Thymus (tissue), 14 donors: Measurements from ENCODE around the gene SLC6A13. TPM values are rescaled to one million over a fixed set of nuclear protein-coding genes. Genes with fewer than 3 reads are reported as not detected.
"Not testable (repeated sequence)": the region's sequence is repeated elsewhere in the genome, so short reads cannot be mapped to it uniquely, and the experiment has no call there.

Experiments
- DNase-seq, 9 donors: peaks; one replicate each; pipeline ENCODE4 v3.0.0-alpha.2; 2013; ENCODE audit warnings: low spot score in 9 of 9, low read depth in 6 of 9, missing footprints in 1 of 9
- H3K27ac ChIP-seq, 2 donors: one replicate each; pipeline ENCODE4 v1.5.1; 2013; ENCODE audit warnings: control low read depth in 1 of 2, low read depth in 1 of 2, low read length in 1 of 2, mild to moderate bottlenecking in 1 of 2, moderate library complexity in 1 of 2
- H3K27me3 ChIP-seq, 2 donors: one replicate each; pipeline ENCODE4 v1.5.1; 2013; ENCODE audit warnings: low read length in 1 of 2; ENCODE audit not compliant: control insufficient read depth in 2 of 2, insufficient read depth in 1 of 2
- H3K36me3 ChIP-seq, 2 donors: one replicate each; pipeline ENCODE4 v1.5.1; 2013; ENCODE audit warnings: low read length in 1 of 2, mild to moderate bottlenecking in 1 of 2, moderate library complexity in 1 of 2; ENCODE audit not compliant: control insufficient read depth in 2 of 2, insufficient read depth in 2 of 2
- H3K4me1 ChIP-seq, 2 donors: one replicate each; pipeline ENCODE4 v1.5.1; 2013; ENCODE audit warnings: low read length in 2 of 2; ENCODE audit not compliant: control insufficient read depth in 2 of 2, insufficient read depth in 2 of 2
- H3K4me3 ChIP-seq, 2 donors: one replicate each; pipeline ENCODE4 v1.5.1; 2013; ENCODE audit warnings: low read length in 2 of 2, control low read depth in 1 of 2, mild to moderate bottlenecking in 1 of 2
- H3K9me3 ChIP-seq, 2 donors: one replicate each; pipeline ENCODE4 v1.5.1; 2013; ENCODE audit warnings: low read length in 1 of 2, mild to moderate bottlenecking in 1 of 2; ENCODE audit not compliant: control insufficient read depth in 2 of 2, insufficient read depth in 1 of 2
- WGBS: extraction: QIAGEN DNeasy Blood & Tissue Kit; methylation state at CpG from one replicate; pipeline ENCODE4 v1.1.7; 2013; 5-methylcytosine and 5-hydroxymethylcytosine counted together
- long read RNA-seq, 10 donors: transcript quantifications; one replicate each; lab custom pipeline, GENCODE V29; 2026
- polyA plus RNA-seq: library from polyadenylated mRNA; stranded (reverse); fragments of 200-250 nt; gene quantifications from one replicate; pipeline ENCODE4 v1.2.3, GENCODE V29; 2013
- total RNA-seq: library from RNA; stranded (reverse); fragments of 120-200 nt; gene quantifications from one replicate; pipeline ENCODE4 v1.2.4, GENCODE V29; 2013
- donor health status: healthy.

Gene SLC6A13
- total RNA-seq (0.28 TPM), polyA plus RNA-seq (2.9 TPM)
- long read RNA-seq, donor 1: 0 reads
- long read RNA-seq, donor 2: 0 reads
- long read RNA-seq, donor 3: 0 reads
- long read RNA-seq, donor 4: 0 reads
- long read RNA-seq, donor 5, transcript SLC6A13-202 (2 exons, 1,101 nt): major isoform, 5 of 5 reads
- long read RNA-seq, donor 5, partial matches to known transcripts: 0 of 5 reads
- long read RNA-seq, donor 5, other reads (novel, unspliced or antisense): 0 of 5 reads
- long read RNA-seq, donor 6: 0 reads
- long read RNA-seq, donor 7: 0 reads
- long read RNA-seq, donor 8: 0 reads
- long read RNA-seq, donor 9: 0 reads
- long read RNA-seq, donor 10: 0 reads

DNA sequence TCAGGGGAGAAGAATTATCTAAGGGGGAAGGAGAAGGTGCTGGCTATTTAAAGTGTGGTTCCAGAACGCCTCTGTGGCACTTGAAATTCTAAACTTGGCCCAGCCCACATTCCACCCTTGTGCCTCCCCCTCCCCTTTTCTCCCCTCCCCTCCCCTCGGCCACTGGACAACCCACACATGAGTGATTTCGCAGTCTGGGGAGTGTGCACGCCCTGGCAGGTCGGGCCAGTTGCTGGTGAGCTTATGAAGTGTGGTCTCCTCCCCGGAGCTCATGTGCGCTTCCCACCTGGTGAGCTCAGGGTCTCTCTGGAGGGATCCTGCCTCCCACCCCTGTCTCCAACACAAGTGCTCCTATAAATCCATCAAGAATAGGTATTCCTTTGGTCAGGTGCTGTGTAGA lies at the start of gene SLC6A13:
Gene SLC6A13, minus strand, starts transcription at position 20 of the 400 bp plus-strand sequence. CDS start 2,784 bp downstream, outside the sequence.
- Histone ChIP-seq H3K36me3 (no peaks in the 10 kb centered on the region), H3K27ac (peak within 1 kb of the TSS in 1 of 2 donors; percentile 43), H3K9me3 (no peaks in the 10 kb centered on the region), H3K4me3 (no peak within 1 kb of the TSS), H3K27me3 (peaks cover 0 to 2% of the 10 kb centered on the region in 2 donors), H3K4me1 (peaks cover 2 to 6% of the 10 kb centered on the region in 2 donors)
- WGBS: 65% methylated on average over 7 of the region's 7 CpGs
- DNase-seq: no peak

GRCh38 chr12:308511-308910 lies 45.9 kb upstream of the SLC6A13 start:
- Histone ChIP-seq H3K27me3 (no peaks in the 10 kb centered on the region), H3K36me3 (peaks cover 49 to 86% of the 10 kb centered on the region in 2 donors), H3K27ac (no peak overlapping the region), H3K4me1 (no peaks in the 10 kb centered on the region), H3K9me3 (no peaks in the 10 kb centered on the region), H3K4me3 (no peak overlapping the region)
- DNase-seq: no peak
- 97% methylated on average over 2 of the region's 2 CpGs for WGBS

DNA sequence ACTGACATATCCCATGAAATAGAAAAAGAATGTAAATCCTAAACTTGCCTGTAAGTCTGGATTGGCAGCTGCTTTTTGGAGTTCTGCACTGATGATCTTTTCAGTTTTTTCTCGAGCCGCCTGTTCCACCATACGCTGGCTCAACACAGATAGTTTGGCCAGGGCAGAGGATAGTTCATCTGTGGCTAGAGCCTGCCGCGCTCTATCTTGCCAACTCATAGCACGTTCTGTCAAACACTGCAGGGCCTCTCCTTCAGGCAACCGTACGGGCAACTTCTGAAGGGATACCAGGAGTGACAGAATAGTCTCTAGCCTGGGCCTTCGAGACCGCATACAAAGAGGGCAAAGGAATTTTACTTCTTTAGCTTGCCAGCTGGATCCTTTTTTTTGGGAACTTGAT lies 44.8 kb upstream of the SLC6A13 start:
- Histone ChIP-seq H3K4me1 (no peaks in the 10 kb centered on the region), H3K27me3 (no peaks in the 10 kb centered on the region), H3K9me3 (no peaks in the 10 kb centered on the region), H3K4me3 (no peak overlapping the region), H3K36me3 (peaks cover 52 to 86% of the 10 kb centered on the region in 2 donors), H3K27ac (no peak overlapping the region)
- 98% methylated on average over 10 of the region's 10 CpGs for WGBS
- DNase-seq: no peak

GRCh38 chr12:304805-305204 lies 42.2 kb upstream of the SLC6A13 start:
- peaks cover 37 to 67% of the 10 kb centered on the region in 2 donors for H3K36me3 ChIP-seq

DNA sequence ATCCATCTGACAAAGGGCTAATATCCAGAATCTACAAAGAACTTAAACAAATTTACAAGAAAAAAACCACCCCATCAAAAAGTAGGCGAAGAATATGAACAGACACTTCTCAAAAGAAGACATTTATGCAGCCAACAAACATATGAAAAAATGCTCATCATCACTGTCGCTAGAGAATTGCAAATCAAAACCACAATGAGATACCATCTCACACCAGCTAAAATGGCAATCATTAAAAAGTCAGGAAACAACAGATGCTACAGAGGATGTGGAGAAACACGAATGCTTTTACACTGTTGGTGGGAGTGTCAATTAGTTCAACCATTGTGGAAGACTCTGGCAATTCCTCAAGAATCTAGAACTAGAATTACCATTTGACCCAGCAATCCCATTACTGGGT lies 40.1 kb upstream of the SLC6A13 start:
- peaks cover 36 to 60% of the 10 kb centered on the region in 2 donors for H3K36me3 ChIP-seq
- not testable (repeated sequence) for H3K9me3 ChIP-seq, H3K27me3 ChIP-seq, H3K4me1 ChIP-seq, H3K27ac ChIP-seq, DNase-seq, H3K4me3 ChIP-seq
- WGBS: 36% methylated on average over 3 of the region's 3 CpGs

More at GRCh38 chr12:304805-305204, 42.2 kb upstream of the SLC6A13 start:
- no peaks in the 10 kb centered on the region for H3K27me3 ChIP-seq
- H3K27ac ChIP-seq: no peak overlapping the region
- H3K4me3 ChIP-seq: no peak overlapping the region
- WGBS: 98% methylated on average over 5 of the region's 5 CpGs
- no peaks in the 10 kb centered on the region for H3K9me3 ChIP-seq
- no peak for DNase-seq
- H3K4me1 ChIP-seq: no peaks in the 10 kb centered on the region

DNA sequence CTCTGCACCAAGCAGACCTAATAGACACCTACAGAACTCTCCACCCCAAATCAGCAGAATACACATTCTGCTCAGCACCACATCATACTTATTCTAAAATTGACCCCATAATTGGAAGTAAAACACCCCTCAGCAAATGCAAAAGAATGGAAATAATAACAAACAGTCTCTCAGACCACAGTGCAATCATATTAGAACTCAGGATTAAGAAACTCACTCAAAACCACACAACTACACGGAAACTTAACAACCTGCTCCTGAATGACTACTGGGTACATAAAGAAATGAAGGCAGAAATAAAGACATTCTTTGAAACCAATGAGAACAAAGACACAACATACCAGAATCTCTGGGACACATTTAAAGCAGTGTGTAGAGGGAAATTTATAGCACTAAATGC lies 37.5 kb upstream of the SLC6A13 start:
- H3K4me1 ChIP-seq, H3K27me3 ChIP-seq, H3K4me3 ChIP-seq, DNase-seq, H3K9me3 ChIP-seq, H3K27ac ChIP-seq: not testable (repeated sequence)
- WGBS: 98% methylated on average over 1 of the region's 1 CpG
- peaks cover 33 to 60% of the 10 kb centered on the region in 2 donors for H3K36me3 ChIP-seq

- H3K36me3 ChIP-seq: peaks cover 39 to 63% of the 10 kb centered on the region in 2 donors
- not testable (repeated sequence) for H3K9me3 ChIP-seq, H3K27ac ChIP-seq, H3K4me3 ChIP-seq, H3K4me1 ChIP-seq, DNase-seq, H3K27me3 ChIP-seq
- 89% methylated on average over 5 of the region's 5 CpGs for WGBS
Observed at GRCh38 chr12:299511-299910, 36.9 kb upstream of the SLC6A13 start.

DNA sequence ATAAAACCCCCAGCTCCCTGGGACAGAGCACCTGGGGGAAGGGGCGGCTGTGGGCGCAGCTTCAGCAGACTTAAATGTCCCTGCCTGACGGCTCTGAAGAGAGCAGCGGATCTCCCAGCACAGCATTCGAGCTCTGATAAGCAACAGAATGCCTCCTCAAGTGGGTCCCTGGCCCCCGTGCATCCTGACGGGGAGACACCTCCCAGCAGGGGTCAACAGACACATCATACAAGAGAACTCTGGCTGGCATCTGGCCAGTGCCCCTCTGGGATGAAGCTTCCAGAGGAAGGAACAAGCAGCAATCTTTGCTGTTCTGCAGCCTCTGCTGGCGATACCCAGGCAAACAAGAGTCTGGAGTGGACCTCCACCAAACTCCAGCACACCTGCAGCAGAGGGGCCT lies 35.4 kb upstream of the SLC6A13 start:
- H3K36me3 ChIP-seq: peaks cover 39 to 58% of the 10 kb centered on the region in 2 donors
- not testable (repeated sequence) for H3K27ac ChIP-seq, H3K9me3 ChIP-seq, H3K4me1 ChIP-seq, H3K4me3 ChIP-seq, H3K27me3 ChIP-seq, DNase-seq
- 98% methylated on average over 8 of the region's 8 CpGs for WGBS

GRCh38 chr12:295132-295531 lies 32.5 kb upstream of the SLC6A13 start:
- WGBS: 96% methylated on average over 1 of the region's 1 CpG
- no peak overlapping the region for H3K27ac ChIP-seq
- no peak overlapping the region for H3K4me3 ChIP-seq
- no peak for DNase-seq
- no peaks in the 10 kb centered on the region for H3K27me3 ChIP-seq
- peaks cover 45 to 77% of the 10 kb centered on the region in 2 donors for H3K36me3 ChIP-seq
- H3K9me3 ChIP-seq: no peaks in the 10 kb centered on the region
- no peaks in the 10 kb centered on the region for H3K4me1 ChIP-seq
